Loucy (cell line): ENCODE results near the gene TNFRSF14.

Source experiments
- EZH2phosphoT487 ChIP-seq: fragments of 200-600 bp; IDR thresholded peaks from 2 replicates; pipeline ENCODE4 v1.6.1; 2018; ENCODE audit warnings: antibody characterized with exemption, mild to moderate bottlenecking, moderate library complexity, borderline replicate concordance
- TF ChIP-seq, protein P1 (sequence below): fragments of 200-600 bp; sonication (generic); conservative IDR thresholded peaks from 2 replicates; pipeline ENCODE4 v1.5.1; 2014; ENCODE audit warnings: mild to moderate bottlenecking, antibody characterized with exemption, low read length

- TF ChIP-seq, protein P1, sequence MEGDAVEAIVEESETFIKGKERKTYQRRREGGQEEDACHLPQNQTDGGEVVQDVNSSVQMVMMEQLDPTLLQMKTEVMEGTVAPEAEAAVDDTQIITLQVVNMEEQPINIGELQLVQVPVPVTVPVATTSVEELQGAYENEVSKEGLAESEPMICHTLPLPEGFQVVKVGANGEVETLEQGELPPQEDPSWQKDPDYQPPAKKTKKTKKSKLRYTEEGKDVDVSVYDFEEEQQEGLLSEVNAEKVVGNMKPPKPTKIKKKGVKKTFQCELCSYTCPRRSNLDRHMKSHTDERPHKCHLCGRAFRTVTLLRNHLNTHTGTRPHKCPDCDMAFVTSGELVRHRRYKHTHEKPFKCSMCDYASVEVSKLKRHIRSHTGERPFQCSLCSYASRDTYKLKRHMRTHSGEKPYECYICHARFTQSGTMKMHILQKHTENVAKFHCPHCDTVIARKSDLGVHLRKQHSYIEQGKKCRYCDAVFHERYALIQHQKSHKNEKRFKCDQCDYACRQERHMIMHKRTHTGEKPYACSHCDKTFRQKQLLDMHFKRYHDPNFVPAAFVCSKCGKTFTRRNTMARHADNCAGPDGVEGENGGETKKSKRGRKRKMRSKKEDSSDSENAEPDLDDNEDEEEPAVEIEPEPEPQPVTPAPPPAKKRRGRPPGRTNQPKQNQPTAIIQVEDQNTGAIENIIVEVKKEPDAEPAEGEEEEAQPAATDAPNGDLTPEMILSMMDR, result no peak; the same call in 1 of the 2 replicates
- TF ChIP-seq EZH2phosphoT487, result no peak
These were observed 1.6 kb downstream of the TNFRSF14 start for GRCh38 chr1:2557482-2558400.
